DND-41 (cell line): Measurements from ENCODE around the gene GADD45A.

ENCODE experiments used
- ATAC-seq: fragments of 200-7000 bp; cut with Tn5 transposase; 3 replicates; pipeline ENCODE4 v1.9.1; 2021; ENCODE audit warnings: low read depth; ENCODE audit not compliant: insufficient read depth
- DNase-seq: peaks from one replicate; pipeline ENCODE4 v3.0.0-alpha.2; 2020
- H2AFZ ChIP-seq: 2 replicates; pipeline ENCODE4 v1.6.0; 2012; ENCODE audit warnings: low read depth, low read length
- H3K27ac ChIP-seq: 2 replicates; pipeline ENCODE4 v1.5.1; 2012; ENCODE audit warnings: low read length, inconsistent platforms
- H3K27me3 ChIP-seq: fragments of 200-600 bp; sonication (generic); 2 replicates; pipeline ENCODE4 v1.6.0; 2012; ENCODE audit warnings: low read length, mild to moderate bottlenecking, inconsistent platforms; ENCODE audit not compliant: insufficient read depth, poor library complexity
- H3K36me3 ChIP-seq: 2 replicates; pipeline ENCODE4 v1.5.1; 2012; ENCODE audit warnings: low read length, inconsistent platforms; ENCODE audit not compliant: insufficient read depth
- H3K4me1 ChIP-seq: 2 replicates; pipeline ENCODE4 v1.5.1; 2012; ENCODE audit warnings: mild to moderate bottlenecking, low read length; ENCODE audit not compliant: insufficient read depth
- H3K4me2 ChIP-seq: 2 replicates; pipeline ENCODE4 v1.6.0; 2012; ENCODE audit warnings: mild to moderate bottlenecking, moderate library complexity, low read length, inconsistent platforms; ENCODE audit not compliant: insufficient read depth
- H3K4me3 ChIP-seq, 2 experiments: fragments of 200-600 bp in 1 of 2; shearing (Covaris generic) in 1 of 2; 2 replicates each; pipeline ENCODE4 v1.5.1; 2012 to 2016; ENCODE audit warnings: inconsistent platforms in 2 of 2, low read length in 2 of 2, mild to moderate bottlenecking in 2 of 2, low read depth in 1 of 2, moderate library complexity in 1 of 2
- H3K79me2 ChIP-seq: 2 replicates; pipeline ENCODE4 v1.6.0; 2012; ENCODE audit warnings: low read length, inconsistent platforms; ENCODE audit not compliant: insufficient read depth
- H3K9ac ChIP-seq: 2 replicates; pipeline ENCODE4 v1.6.0; 2012; ENCODE audit warnings: low read depth, mild to moderate bottlenecking, inconsistent platforms, low read length, moderate library complexity
- H3K9me3 ChIP-seq: 2 replicates; pipeline ENCODE4 v1.5.1; 2012; ENCODE audit warnings: low read length, moderate library complexity, mild to moderate bottlenecking, inconsistent platforms; ENCODE audit not compliant: insufficient read depth, severe bottlenecking
- H4K20me1 ChIP-seq: 2 replicates; pipeline ENCODE4 v1.6.0; 2012; ENCODE audit warnings: low read length; ENCODE audit not compliant: insufficient read depth
- EZH2 ChIP-seq: IDR thresholded peaks from 3 replicates; pipeline ENCODE4 v1.6.1; 2012; ENCODE audit warnings: borderline replicate concordance, low read depth, mild to moderate bottlenecking, moderate library complexity, low read length, inconsistent platforms; ENCODE audit not compliant: severe bottlenecking
- TF ChIP-seq, protein P1 (sequence below): IDR thresholded peaks from 2 replicates; pipeline ENCODE4 v1.5.1; 2012; ENCODE audit warnings: borderline replicate concordance, low read length, moderate library complexity, mild to moderate bottlenecking; ENCODE audit not compliant: poor library complexity, severe bottlenecking; ENCODE audit errors: extremely low read depth

The GADD45A gene

DNA sequence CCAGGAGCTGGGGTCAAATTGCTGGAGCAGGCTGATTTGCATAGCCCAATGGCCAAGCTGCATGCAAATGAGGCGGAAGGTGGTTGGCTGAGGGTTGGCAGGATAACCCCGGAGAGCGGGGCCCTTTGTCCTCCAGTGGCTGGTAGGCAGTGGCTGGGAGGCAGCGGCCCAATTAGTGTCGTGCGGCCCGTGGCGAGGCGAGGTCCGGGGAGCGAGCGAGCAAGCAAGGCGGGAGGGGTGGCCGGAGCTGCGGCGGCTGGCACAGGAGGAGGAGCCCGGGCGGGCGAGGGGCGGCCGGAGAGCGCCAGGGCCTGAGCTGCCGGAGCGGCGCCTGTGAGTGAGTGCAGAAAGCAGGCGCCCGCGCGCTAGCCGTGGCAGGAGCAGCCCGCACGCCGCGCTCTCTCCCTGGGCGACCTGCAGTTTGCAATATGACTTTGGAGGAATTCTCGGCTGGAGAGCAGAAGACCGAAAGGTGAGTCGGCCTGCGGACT is at the start of gene GADD45A:
TSS of gene GADD45A (plus strand) at position 135 of the 491 bp plus-strand sequence. CDS start at position 429, 294 bp downstream.
- Histone ChIP-seq H2AFZ (peak within 1 kb of the TSS; percentile 79), H3K9me3 (no peaks in the 10 kb centered on the region), H3K9ac (peak within 1 kb of the TSS; percentile 93), H3K4me1 (peaks cover 25% of the 10 kb centered on the region), H3K4me3 (peak within 1 kb of the TSS; percentile 95 to 99), H3K4me2 (peak within 1 kb of the TSS; percentile 70), H3K27ac (peak within 1 kb of the TSS; percentile 88), H3K79me2 (peaks cover 27% of the 10 kb centered on the region), H3K27me3 (no peaks in the 10 kb centered on the region), H4K20me1 (peaks cover 29% of the 10 kb centered on the region), H3K36me3 (peaks cover 45% of the 10 kb centered on the region)
- DNase-seq (peak; percentile 98), ATAC-seq (peak; percentile 89)
- TF ChIP-seq, protein P1, sequence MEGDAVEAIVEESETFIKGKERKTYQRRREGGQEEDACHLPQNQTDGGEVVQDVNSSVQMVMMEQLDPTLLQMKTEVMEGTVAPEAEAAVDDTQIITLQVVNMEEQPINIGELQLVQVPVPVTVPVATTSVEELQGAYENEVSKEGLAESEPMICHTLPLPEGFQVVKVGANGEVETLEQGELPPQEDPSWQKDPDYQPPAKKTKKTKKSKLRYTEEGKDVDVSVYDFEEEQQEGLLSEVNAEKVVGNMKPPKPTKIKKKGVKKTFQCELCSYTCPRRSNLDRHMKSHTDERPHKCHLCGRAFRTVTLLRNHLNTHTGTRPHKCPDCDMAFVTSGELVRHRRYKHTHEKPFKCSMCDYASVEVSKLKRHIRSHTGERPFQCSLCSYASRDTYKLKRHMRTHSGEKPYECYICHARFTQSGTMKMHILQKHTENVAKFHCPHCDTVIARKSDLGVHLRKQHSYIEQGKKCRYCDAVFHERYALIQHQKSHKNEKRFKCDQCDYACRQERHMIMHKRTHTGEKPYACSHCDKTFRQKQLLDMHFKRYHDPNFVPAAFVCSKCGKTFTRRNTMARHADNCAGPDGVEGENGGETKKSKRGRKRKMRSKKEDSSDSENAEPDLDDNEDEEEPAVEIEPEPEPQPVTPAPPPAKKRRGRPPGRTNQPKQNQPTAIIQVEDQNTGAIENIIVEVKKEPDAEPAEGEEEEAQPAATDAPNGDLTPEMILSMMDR = no peak
- no peak for TF ChIP-seq EZH2

DNA sequence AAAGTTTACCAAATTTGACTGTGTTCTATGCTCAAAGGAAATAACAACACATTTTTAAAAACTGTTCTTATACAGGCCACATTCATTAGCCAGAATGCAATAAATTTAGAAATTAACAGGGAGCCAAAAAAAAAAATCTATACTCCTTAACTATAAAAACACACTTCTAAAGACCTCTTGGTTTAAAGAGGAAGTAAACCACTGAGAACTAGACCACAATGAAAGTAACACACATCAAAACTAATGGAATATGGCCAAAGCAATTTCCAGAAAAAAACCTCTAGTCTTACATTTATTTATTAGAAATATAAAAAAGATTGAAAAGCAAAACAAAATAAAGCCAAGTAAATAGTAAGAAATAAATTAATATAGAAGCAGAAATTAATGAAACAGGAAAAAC is 48.9 kb upstream of the GADD45A start:
- H2AFZ ChIP-seq = no peak overlapping the region

GRCh38 chr1:67639361-67639760 is 45.6 kb upstream of the GADD45A start:
- Histone ChIP-seq H3K4me3 (no peak overlapping the region), H3K9me3 (no peaks in the 10 kb centered on the region), H3K36me3 (no peaks in the 10 kb centered on the region), H3K9ac (no peak overlapping the region), H3K4me1 (peaks cover 18% of the 10 kb centered on the region), H3K27me3 (no peaks in the 10 kb centered on the region), H3K4me2 (no peak overlapping the region), H3K27ac (no peak overlapping the region), H4K20me1 (no peaks in the 10 kb centered on the region), H2AFZ (no peak overlapping the region), H3K79me2 (no peaks in the 10 kb centered on the region)
- ATAC-seq (no peak), DNase-seq (no peak)
- TF ChIP-seq, protein P1 = no peak
- TF ChIP-seq EZH2 = no peak

More for the DNA sequence above, 48.9 kb upstream of the GADD45A start:
- no peak for ATAC-seq
- Histone ChIP-seq H3K9me3 (no peaks in the 10 kb centered on the region), H3K4me1 (peaks cover 18% of the 10 kb centered on the region), H3K9ac (no peak overlapping the region), H4K20me1 (no peaks in the 10 kb centered on the region), H3K79me2 (no peaks in the 10 kb centered on the region), H3K4me3 (no peak overlapping the region), H3K4me2 (no peak overlapping the region), H3K27me3 (no peaks in the 10 kb centered on the region), H3K36me3 (no peaks in the 10 kb centered on the region), H3K27ac (no peak overlapping the region)
- TF ChIP-seq EZH2 = no peak
- TF ChIP-seq, protein P1 = no peak
- no peak for DNase-seq

- no peaks in the 10 kb centered on the region for H3K9me3 ChIP-seq
- no peaks in the 10 kb centered on the region for H4K20me1 ChIP-seq
- H2AFZ ChIP-seq = no peak overlapping the region
- no peaks in the 10 kb centered on the region for H3K27me3 ChIP-seq
- no peaks in the 10 kb centered on the region for H3K36me3 ChIP-seq
- ATAC-seq (no peak), DNase-seq (no peak)
- no peak for TF ChIP-seq EZH2
- TF ChIP-seq, protein P1 = no peak
- no peak overlapping the region for H3K4me2 ChIP-seq
- H3K9ac ChIP-seq = no peak overlapping the region
- H3K4me3 ChIP-seq = no peak overlapping the region
- no peak overlapping the region for H3K27ac ChIP-seq
- no peaks in the 10 kb centered on the region for H3K79me2 ChIP-seq
- no peaks in the 10 kb centered on the region for H3K4me1 ChIP-seq
Observed at GRCh38 chr1:67642629-67643028, 42.4 kb upstream of the GADD45A start.
